ENCODE results near the gene RBP5.

RBP5 gene

DNA sequence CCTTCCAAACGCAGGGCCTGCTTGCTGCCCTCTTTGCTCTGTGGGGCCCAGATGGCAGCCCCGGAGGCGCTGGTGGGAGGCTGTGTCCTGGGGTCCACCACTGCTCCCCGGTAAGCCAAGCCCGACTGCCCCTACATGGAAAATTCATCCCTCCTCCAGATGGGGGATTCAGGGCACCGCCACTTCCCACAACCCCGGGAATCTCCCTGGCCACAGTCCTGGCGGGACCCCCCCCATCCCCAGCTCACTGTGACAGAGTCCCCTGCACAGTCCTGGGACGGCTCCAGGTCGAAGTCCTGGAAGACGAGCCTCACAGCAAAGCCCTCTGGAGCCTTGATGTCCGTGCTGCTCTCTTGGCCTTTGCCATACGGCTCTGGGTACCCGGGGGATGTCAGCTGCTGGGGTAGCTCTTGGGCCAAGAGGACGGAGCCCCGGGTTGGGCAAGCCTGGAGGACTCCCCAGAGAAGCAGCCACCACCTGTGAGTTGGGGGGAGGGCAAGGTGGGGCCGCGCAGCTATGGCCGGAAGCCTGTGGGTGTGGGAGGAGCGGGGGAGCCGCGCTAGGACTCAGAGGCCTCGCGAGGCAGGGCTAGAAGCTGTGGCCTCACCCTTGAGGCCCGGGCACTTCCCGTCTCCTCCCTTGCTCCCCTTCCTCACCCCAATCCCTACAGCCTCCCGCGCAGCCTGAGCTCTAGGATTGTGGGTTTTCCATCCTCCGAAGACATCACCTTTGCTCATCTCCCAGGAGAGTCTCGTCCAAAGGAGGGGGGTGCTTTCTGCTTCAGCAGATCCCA, 20.5 kb downstream of the RBP5 start:
- Histone ChIP-seq H3K4me3 (ENCODE audit: low read depth, low read length) (peak overlapping the region; percentile 66), H3K36me3 (ENCODE audit: control insufficient read depth in 2 of 2, insufficient read depth in 1 of 2, low read length in 2 of 2) (peaks cover 0 to 12% of the 10 kb centered on the region in 2 experiments; a peak in 1 of 3 replicates), H3K9me3 (ENCODE audit: control insufficient read depth, insufficient read depth, low read depth, low read length) (no peaks in the 10 kb centered on the region), H3K4me1 (ENCODE audit: control insufficient read depth, insufficient read depth, low read length) (no peaks in the 10 kb centered on the region), H3K27ac (ENCODE audit: extremely low read depth, low read depth, low read length) (peak overlapping the region; percentile 21; the same call in 1 of the 2 replicates)
- TF ChIP-seq ZNF76 (tag by site-specific recombination; IDR thresholded peaks at IDR 0.05; ENCODE audit: borderline replicate concordance, low read depth) (peak; percentile 71; the same call in 1 of the 2 replicates), ZFP69B (tag by site-specific recombination; IDR thresholded peaks at IDR 0.05) (peak; percentile 33), ZNF341 (tag by site-specific recombination; IDR thresholded peaks at IDR 0.05; ENCODE audit: low read depth) (peak; percentile 56), ZNF510 (tag by site-specific recombination; IDR thresholded peaks at IDR 0.05; ENCODE audit: insufficient replicate concordance) (no peak), ZNF843 (tag by site-specific recombination; IDR thresholded peaks at IDR 0.05) (no peak), ZNF529 (tag by site-specific recombination; IDR thresholded peaks at IDR 0.05; ENCODE audit: insufficient replicate concordance) (no peak), ZNF555 (tag by site-specific recombination; conservative IDR thresholded peaks at IDR 0.05) (no peak), ZNF610 (tag by site-specific recombination; IDR thresholded peaks at IDR 0.05; ENCODE audit: borderline replicate concordance) (0 out of 2 replicates have a peak, but pooled peaks have one; percentile 14), SP2 (tag by site-specific recombination; IDR thresholded peaks at IDR 0.05) (peak; percentile 46), GLIS1 (tag by site-specific recombination; IDR thresholded peaks at IDR 0.05) (peak; percentile 43), ZNF473 (tag by site-specific recombination; IDR thresholded peaks at IDR 0.05) (no peak)
- TF ChIP-seq, protein P1, sequence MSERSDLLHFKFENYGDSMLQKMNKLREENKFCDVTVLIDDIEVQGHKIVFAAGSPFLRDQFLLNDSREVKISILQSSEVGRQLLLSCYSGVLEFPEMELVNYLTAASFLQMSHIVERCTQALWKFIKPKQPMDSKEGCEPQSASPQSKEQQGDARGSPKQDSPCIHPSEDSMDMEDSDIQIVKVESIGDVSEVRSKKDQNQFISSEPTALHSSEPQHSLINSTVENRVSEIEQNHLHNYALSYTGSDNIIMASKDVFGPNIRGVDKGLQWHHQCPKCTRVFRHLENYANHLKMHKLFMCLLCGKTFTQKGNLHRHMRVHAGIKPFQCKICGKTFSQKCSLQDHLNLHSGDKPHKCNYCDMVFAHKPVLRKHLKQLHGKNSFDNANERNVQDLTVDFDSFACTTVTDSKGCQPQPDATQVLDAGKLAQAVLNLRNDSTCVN (tag by site-specific recombination; optimal IDR thresholded peaks at IDR 0.05): peak; percentile 26
- TF ChIP-seq, protein P2, sequence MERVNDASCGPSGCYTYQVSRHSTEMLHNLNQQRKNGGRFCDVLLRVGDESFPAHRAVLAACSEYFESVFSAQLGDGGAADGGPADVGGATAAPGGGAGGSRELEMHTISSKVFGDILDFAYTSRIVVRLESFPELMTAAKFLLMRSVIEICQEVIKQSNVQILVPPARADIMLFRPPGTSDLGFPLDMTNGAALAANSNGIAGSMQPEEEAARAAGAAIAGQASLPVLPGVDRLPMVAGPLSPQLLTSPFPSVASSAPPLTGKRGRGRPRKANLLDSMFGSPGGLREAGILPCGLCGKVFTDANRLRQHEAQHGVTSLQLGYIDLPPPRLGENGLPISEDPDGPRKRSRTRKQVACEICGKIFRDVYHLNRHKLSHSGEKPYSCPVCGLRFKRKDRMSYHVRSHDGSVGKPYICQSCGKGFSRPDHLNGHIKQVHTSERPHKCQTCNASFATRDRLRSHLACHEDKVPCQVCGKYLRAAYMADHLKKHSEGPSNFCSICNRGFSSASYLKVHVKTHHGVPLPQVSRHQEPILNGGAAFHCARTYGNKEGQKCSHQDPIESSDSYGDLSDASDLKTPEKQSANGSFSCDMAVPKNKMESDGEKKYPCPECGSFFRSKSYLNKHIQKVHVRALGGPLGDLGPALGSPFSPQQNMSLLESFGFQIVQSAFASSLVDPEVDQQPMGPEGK (tag by site-specific recombination; IDR thresholded peaks at IDR 0.05): peak; percentile 43; the same call in 1 of the 2 replicates
- POLR2A ChIA-PET: interaction anchor here (0.8 to 3.2 kb wide), 5 partner anchors 90 to 255 kb away, joined by 3 to 20 read pairs (median 4); partner anchors contain the start of genes C12orf57, LPCAT3 and RNU7-1
- CTCF ChIA-PET: interaction anchor here (0.5 to 4.3 kb wide), 21 partner anchors 9 to 337 kb away, joined by 3 to 24 read pairs (median 4); partner anchors contain the start of genes C12orf57, C1R, CD4 and RNU7-1

DNA sequence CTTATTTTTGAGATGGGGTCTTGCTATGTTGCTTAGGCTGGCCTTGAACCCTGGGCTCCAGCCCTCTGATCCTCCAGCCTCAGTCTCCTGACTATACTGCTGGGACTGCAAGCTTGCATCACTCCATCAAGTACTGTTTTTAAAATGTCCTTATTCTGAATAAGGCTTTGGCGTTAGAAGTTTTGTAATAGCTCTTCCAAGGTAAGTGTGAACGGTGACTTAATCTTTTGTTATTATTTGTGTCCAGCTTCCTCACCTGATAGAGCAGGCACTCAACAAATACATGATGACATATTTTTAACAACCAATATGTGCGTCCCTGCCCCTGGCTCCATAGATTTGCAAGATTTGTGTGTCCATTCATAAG, 21.1 kb downstream of the RBP5 start:
- no peaks in the 10 kb centered on the region for H3K4me1 ChIP-seq (ENCODE audit: control insufficient read depth, insufficient read depth, low read length)
- H3K9me3 ChIP-seq (ENCODE audit: control insufficient read depth, insufficient read depth, low read depth, low read length): no peaks in the 10 kb centered on the region
- ChIA-PET CTCF (interaction anchor here (0.6 to 4.3 kb wide), 14 partner anchors 12 to 410 kb away, joined by 3 to 24 read pairs (median 4); partner anchors contain the start of genes C12orf57, C1R, RNU7-1 and USP5), POLR2A (interaction anchor here (1.5 to 3.2 kb wide), 2 partner anchors 162 to 164 kb away, joined by 5 to 20 read pairs; partner anchors contain the start of genes C12orf57 and RNU7-1)
- peaks cover 0 to 12% of the 10 kb centered on the region in 2 experiments; a peak in 1 of 3 replicates for H3K36me3 ChIP-seq (ENCODE audit: control insufficient read depth in 2 of 2, insufficient read depth in 1 of 2, low read length in 2 of 2)
- no peak overlapping the region for H3K27ac ChIP-seq (ENCODE audit: extremely low read depth, low read depth, low read length)
- H3K4me3 ChIP-seq (ENCODE audit: low read depth, low read length): peak overlapping the region; percentile 66
- TF ChIP-seq ZNF350 (tag by site-specific recombination; IDR thresholded peaks at IDR 0.05) (no peak), ZNF510 (tag by site-specific recombination; IDR thresholded peaks at IDR 0.05; ENCODE audit: insufficient replicate concordance) (no peak), SP3 (tag by site-specific recombination; IDR thresholded peaks at IDR 0.05) (no peak), ZNF10 (tag by site-specific recombination; IDR thresholded peaks at IDR 0.05) (0 out of 2 replicates have a peak, but pooled peaks have one; percentile 40), ZBTB1 (tag by site-specific recombination; IDR thresholded peaks at IDR 0.05) (no peak)
